WTC11 (cell line): Measurements from ENCODE around the gene GALNT12. TPM values are rescaled to one million over a fixed set of nuclear protein-coding genes. Genes with fewer than 3 reads are reported as not detected.

Experiments
- ATAC-seq: fragments of 200-7000 bp; cut with Tn5 transposase; 2 replicates; pipeline ENCODE4 v1.10.0; 2021; ENCODE audit warnings: mild to moderate bottlenecking, moderate library complexity
- CTCF ChIA-PET: fragments of 300-600 bp; sonication (Branson Sonifier 250); formaldehyde crosslinking; loops from one replicate; lab custom pipeline; 2021; ENCODE audit warnings: antibody characterized with exemption; lab: Charles Lee
- POLR2A ChIA-PET: fragments of 350-600 bp; sonication (Branson Sonifier 250); formaldehyde crosslinking; loops from one replicate; lab custom pipeline; 2021; ENCODE audit warnings: antibody characterized with exemption; lab: Charles Lee
- DNase-seq: peaks from one replicate; pipeline ENCODE4 v3.0.0; 2021; ENCODE audit warnings: low spot score
- H3K27ac Mint-ChIP-seq: 2 replicates; pipeline ENCODE4 v1.8.0; 2021; ENCODE audit warnings: mixed read lengths
- H3K27me3 Mint-ChIP-seq: 2 replicates; pipeline ENCODE4 v1.8.0; 2021; ENCODE audit warnings: low read depth, mild to moderate bottlenecking, moderate library complexity, mixed read lengths
- H3K36me3 Mint-ChIP-seq: 2 replicates; pipeline ENCODE4 v1.8.0; 2021; ENCODE audit warnings: mixed read lengths
- H3K4me1 Mint-ChIP-seq: 2 replicates; pipeline ENCODE4 v1.8.0; 2022; ENCODE audit warnings: mixed read lengths
- H3K4me3 Mint-ChIP-seq: 2 replicates; pipeline ENCODE4 v1.8.0; 2021; ENCODE audit warnings: mild to moderate bottlenecking, moderate library complexity, mixed read lengths
- H3K9me3 Mint-ChIP-seq: 2 replicates; pipeline ENCODE4 v1.8.0; 2021; ENCODE audit warnings: mixed read lengths
- ATF6 ChIP-seq: sonication (generic); formaldehyde crosslinking; IDR thresholded peaks from 2 replicates; pipeline ENCODE4 v1.8.1; 2023; ENCODE audit warnings: mild to moderate bottlenecking, missing genetic modification reagents
- CDX4 ChIP-seq: fragments of 250-450 bp; sonication (Bioruptor Pico); IDR thresholded peaks from 2 replicates; pipeline ENCODE4 v1.9.0; 2021; ENCODE audit warnings: moderate library complexity, mild to moderate bottlenecking, inconsistent platforms, borderline replicate concordance
- FOXP1 ChIP-seq: sonication (generic); formaldehyde crosslinking; IDR thresholded peaks from 2 replicates; pipeline ENCODE4 v1.8.0; 2022; ENCODE audit warnings: missing genetic modification reagents, mild to moderate bottlenecking, moderate library complexity, borderline replicate concordance
- HMGXB4 ChIP-seq: sonication (generic); formaldehyde crosslinking; IDR thresholded peaks from 2 replicates; pipeline ENCODE4 v1.8.1; 2023; ENCODE audit warnings: mild to moderate bottlenecking, moderate library complexity, missing genetic modification reagents
- IRF1 ChIP-seq: sonication (generic); formaldehyde crosslinking; IDR thresholded peaks from 2 replicates; pipeline ENCODE4 v1.8.0; 2023; ENCODE audit warnings: missing genetic modification reagents
- JAZF1 ChIP-seq: fragments of 250-450 bp; sonication (Bioruptor Pico); IDR thresholded peaks from 2 replicates; pipeline ENCODE4 v1.9.0; 2021; ENCODE audit warnings: moderate library complexity, mild to moderate bottlenecking, inconsistent platforms
- KAT7 ChIP-seq: sonication (generic); formaldehyde crosslinking; IDR thresholded peaks from 2 replicates; pipeline ENCODE4 v1.8.1; 2023; ENCODE audit warnings: missing genetic modification reagents, mild to moderate bottlenecking, borderline replicate concordance
- MLX ChIP-seq: sonication (generic); formaldehyde crosslinking; IDR thresholded peaks from 2 replicates; pipeline ENCODE4 v1.8.1; 2023; ENCODE audit warnings: mild to moderate bottlenecking, missing genetic modification reagents, moderate library complexity
- NFATC4 ChIP-seq: fragments of 250-450 bp; sonication (Bioruptor Pico); IDR thresholded peaks from 2 replicates; pipeline ENCODE4 v1.9.0; 2021; ENCODE audit warnings: mild to moderate bottlenecking
- NR1H2 ChIP-seq: sonication (generic); formaldehyde crosslinking; IDR thresholded peaks from 2 replicates; pipeline ENCODE4 v1.9.0; 2021; ENCODE audit warnings: mild to moderate bottlenecking, moderate library complexity, missing genetic modification reagents
- NR3C1 ChIP-seq: sonication (generic); formaldehyde crosslinking; conservative IDR thresholded peaks from 2 replicates; pipeline ENCODE4 v1.8.1; 2023; ENCODE audit warnings: low read depth, mild to moderate bottlenecking, missing genetic modification reagents
- OVOL2 ChIP-seq: fragments of 250-450 bp; sonication (Bioruptor Pico); IDR thresholded peaks from 2 replicates; pipeline ENCODE4 v1.9.0; 2021; ENCODE audit warnings: mild to moderate bottlenecking, borderline replicate concordance
- PRRX2 ChIP-seq: fragments of 250-450 bp; sonication (Bioruptor Pico); IDR thresholded peaks from 2 replicates; pipeline ENCODE4 v1.8.0; 2021; ENCODE audit warnings: mild to moderate bottlenecking
- RORB ChIP-seq: fragments of 250-450 bp; sonication (Bioruptor Pico); IDR thresholded peaks from 2 replicates; pipeline ENCODE4 v1.9.0; 2021; ENCODE audit warnings: mild to moderate bottlenecking
- STAT6 ChIP-seq: sonication (generic); formaldehyde crosslinking; conservative IDR thresholded peaks from 2 replicates; pipeline ENCODE4 v1.8.1; 2023; ENCODE audit warnings: mild to moderate bottlenecking, low read depth, missing genetic modification reagents, moderate library complexity
- TCF7 ChIP-seq: sonication (generic); formaldehyde crosslinking; IDR thresholded peaks from 2 replicates; pipeline ENCODE4 v1.8.0; 2022; ENCODE audit warnings: mild to moderate bottlenecking, low read depth, missing genetic modification reagents, moderate library complexity
- TEAD4 ChIP-seq: sonication (generic); formaldehyde crosslinking; IDR thresholded peaks from 2 replicates; pipeline ENCODE4 v1.8.0; 2022; ENCODE audit warnings: mild to moderate bottlenecking, missing genetic modification reagents
- TP53 ChIP-seq: sonication (generic); formaldehyde crosslinking; IDR thresholded peaks from 2 replicates; pipeline ENCODE4 v1.8.1; 2023; ENCODE audit warnings: mild to moderate bottlenecking, missing genetic modification reagents
- ZBTB43 ChIP-seq: sonication (generic); formaldehyde crosslinking; IDR thresholded peaks from 2 replicates; pipeline ENCODE4 v1.8.1; 2023; ENCODE audit warnings: mild to moderate bottlenecking, missing genetic modification reagents
- ZNF138 ChIP-seq: sonication (generic); formaldehyde crosslinking; conservative IDR thresholded peaks from 2 replicates; pipeline ENCODE4 v1.8.1; 2022; ENCODE audit warnings: mild to moderate bottlenecking, moderate library complexity, missing genetic modification reagents
- ZNF317 ChIP-seq: sonication (generic); formaldehyde crosslinking; IDR thresholded peaks from 2 replicates; pipeline ENCODE4 v1.8.1; 2023; ENCODE audit warnings: low read depth, mild to moderate bottlenecking, moderate library complexity, missing genetic modification reagents, borderline replicate concordance
- total RNA-seq: library from RNA; stranded (reverse); gene quantifications from 3 replicates; pipeline ENCODE4 v1.2.3, GENCODE V29; 2021

GALNT12 gene
- total RNA-seq, 1 experiment from 2014 or later = 19.3 TPM

- TF ChIP-seq ATF6 (CRISPR knock-in tag) = no peak
- no peaks in the 10 kb centered on the region for H3K4me1 Mint-ChIP-seq
- ATAC-seq (no peak), DNase-seq (no peak)
- ChIA-PET POLR2A (no interaction called here), CTCF (no interaction called here)
- H3K36me3 Mint-ChIP-seq = peaks cover 18% of the 10 kb centered on the region
- no peak overlapping the region for H3K27ac Mint-ChIP-seq
- peaks cover 14% of the 10 kb centered on the region for H3K9me3 Mint-ChIP-seq
- H3K27me3 Mint-ChIP-seq = no peaks in the 10 kb centered on the region; the same call in 1 of the 2 replicates
- no peak overlapping the region for H3K4me3 Mint-ChIP-seq
These were observed 11.8 kb downstream of the GALNT12 start for GRCh38 chr9:98819231-98819630.

GRCh38 chr9:98821831-98822230 lies 14.4 kb downstream of the GALNT12 start:
- H3K9me3 Mint-ChIP-seq = peaks cover 14% of the 10 kb centered on the region
- H3K4me1 Mint-ChIP-seq = no peaks in the 10 kb centered on the region
- no peak overlapping the region for H3K27ac Mint-ChIP-seq
- ChIA-PET POLR2A (no interaction called here), CTCF (no interaction called here)
- H3K27me3 Mint-ChIP-seq = no peaks in the 10 kb centered on the region; the same call in 1 of the 2 replicates
- peaks cover 18% of the 10 kb centered on the region for H3K36me3 Mint-ChIP-seq
- no peak for DNase-seq
- no peak overlapping the region for H3K4me3 Mint-ChIP-seq
- ATAC-seq = no peak
- TF ChIP-seq HMGXB4 = no peak
- no peak for TF ChIP-seq IRF1 (CRISPR knock-in tag)
- TF ChIP-seq STAT6 = no peak
- no peak for TF ChIP-seq JAZF1 (CRISPR knock-in tag)
- TF ChIP-seq ZBTB43 (CRISPR knock-in tag) = no peak
- TF ChIP-seq TEAD4 (CRISPR knock-in tag) = no peak
- no peak for TF ChIP-seq MLX (CRISPR knock-in tag)
- no peak for TF ChIP-seq ZNF138 (CRISPR knock-in tag)
- TF ChIP-seq TP53 (CRISPR knock-in tag) = no peak
- no peak for TF ChIP-seq CDX4
- no peak for TF ChIP-seq RORB (CRISPR knock-in tag)

GRCh38 chr9:98822661-98823060 lies 15.2 kb downstream of the GALNT12 start:
- Mint-ChIP-seq H3K27me3 (no peaks in the 10 kb centered on the region; the same call in 1 of the 2 replicates), H3K27ac (no peak overlapping the region), H3K36me3 (peaks cover 18% of the 10 kb centered on the region), H3K4me3 (no peak overlapping the region), H3K4me1 (no peaks in the 10 kb centered on the region), H3K9me3 (peaks cover 14% of the 10 kb centered on the region)
- POLR2A ChIA-PET = no interaction called here
- CTCF ChIA-PET = no interaction called here
- no peak for DNase-seq
- ATAC-seq = no peak
- TF ChIP-seq NR1H2 (CRISPR knock-in tag) (no peak), FOXP1 (CRISPR knock-in tag) (no peak), NFATC4 (no peak), JAZF1 (CRISPR knock-in tag) (no peak), PRRX2 (CRISPR knock-in tag) (no peak), HMGXB4 (no peak), KAT7 (CRISPR knock-in tag) (no peak), ZNF317 (CRISPR knock-in tag) (no peak), TCF7 (no peak), OVOL2 (CRISPR knock-in tag) (no peak), NR3C1 (no peak)
